Measurements from ENCODE around the gene CBX1.
"Not testable (repeated sequence)": the region's sequence is repeated elsewhere in the genome, so short reads cannot be mapped to it uniquely, and the experiment has no call there.

CBX1 gene

DNA sequence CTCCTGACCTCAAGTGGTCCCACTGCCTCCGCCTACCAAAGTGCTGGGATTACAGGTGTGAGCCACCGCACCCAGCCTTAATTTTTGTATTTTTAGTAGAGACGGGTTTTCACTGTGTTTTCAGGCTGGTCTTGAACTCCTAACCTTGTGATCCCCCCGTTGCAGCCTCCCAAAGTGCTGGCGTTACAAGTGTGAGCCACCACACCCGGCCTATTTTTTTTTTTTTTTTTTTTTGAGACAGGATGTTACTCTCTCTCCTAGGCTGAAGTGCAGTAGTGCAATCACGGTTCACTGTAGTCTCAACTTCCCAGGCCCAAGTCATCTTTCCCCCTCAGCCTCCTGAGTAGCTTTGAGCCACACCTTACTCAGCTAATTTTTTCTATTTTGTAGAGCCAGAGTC is 3.2 kb upstream of the CBX1 start:
- ATAC-seq (no peak), DNase-seq (ENCODE audit: low spot score in 2 of 2) (no peak)
- Mint-ChIP-seq H3K4me3 (no peak overlapping the region), H3K36me3 (peaks cover 26% of the 10 kb centered on the region), H3K27ac (no peak overlapping the region), H3K9me3 (peaks cover 3% of the 10 kb centered on the region), H3K4me1 (peaks cover 64% of the 10 kb centered on the region)

DNA sequence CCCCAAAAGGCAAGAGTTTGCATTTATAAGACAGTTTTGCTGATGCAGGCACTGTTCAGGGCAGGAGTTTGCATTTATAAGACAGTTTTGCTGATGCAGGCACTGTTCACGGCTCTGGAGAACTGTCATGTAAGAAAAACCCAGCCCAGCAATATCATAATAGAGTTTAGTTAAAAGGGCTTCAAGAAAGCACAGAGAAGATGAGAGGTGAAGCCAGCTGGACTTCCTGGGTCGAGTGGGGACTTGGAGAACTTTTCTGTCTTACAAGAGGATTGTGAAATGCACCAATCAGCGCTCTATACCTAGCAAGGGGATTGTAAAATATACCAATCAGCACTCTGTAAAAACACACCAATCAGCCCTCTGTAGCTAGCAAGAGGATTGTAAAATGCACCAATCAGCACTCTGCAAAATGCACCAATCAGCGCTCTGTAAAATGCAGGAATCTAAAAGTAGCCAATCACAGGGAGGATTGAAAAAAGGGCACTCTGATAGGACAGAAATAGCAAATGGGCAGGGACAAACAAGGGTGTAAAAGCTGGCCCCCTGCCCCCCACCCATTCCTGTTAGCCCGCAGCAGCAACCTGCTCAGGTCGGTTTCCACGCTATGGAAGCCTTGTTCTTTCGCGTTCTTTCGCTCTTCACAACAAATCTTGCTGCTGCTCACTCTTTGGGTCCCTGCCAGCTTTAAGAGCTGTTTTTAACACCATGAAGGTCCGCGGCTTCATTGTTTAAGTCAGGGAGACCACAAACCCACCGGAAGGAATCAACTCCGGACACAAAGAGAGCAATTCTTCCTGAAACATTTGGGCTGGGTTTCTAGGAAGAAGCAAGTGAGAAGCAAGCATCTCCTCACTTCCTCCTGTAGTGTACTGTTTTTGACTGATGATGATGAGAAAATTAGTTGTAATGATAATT is 1.8 kb upstream of the CBX1 start:
- peaks cover 24% of the 10 kb centered on the region for H3K36me3 Mint-ChIP-seq
- H3K4me1 Mint-ChIP-seq: peaks cover 54% of the 10 kb centered on the region
- H3K4me3 Mint-ChIP-seq: peak overlapping the region; percentile 99
- peaks cover 3% of the 10 kb centered on the region for H3K9me3 Mint-ChIP-seq
- H3K27ac Mint-ChIP-seq: peak overlapping the region; percentile 52
- peak in 1 of 2 donors; percentile 58 for DNase-seq (ENCODE audit: low spot score in 2 of 2)
- ATAC-seq: no peak

DNA sequence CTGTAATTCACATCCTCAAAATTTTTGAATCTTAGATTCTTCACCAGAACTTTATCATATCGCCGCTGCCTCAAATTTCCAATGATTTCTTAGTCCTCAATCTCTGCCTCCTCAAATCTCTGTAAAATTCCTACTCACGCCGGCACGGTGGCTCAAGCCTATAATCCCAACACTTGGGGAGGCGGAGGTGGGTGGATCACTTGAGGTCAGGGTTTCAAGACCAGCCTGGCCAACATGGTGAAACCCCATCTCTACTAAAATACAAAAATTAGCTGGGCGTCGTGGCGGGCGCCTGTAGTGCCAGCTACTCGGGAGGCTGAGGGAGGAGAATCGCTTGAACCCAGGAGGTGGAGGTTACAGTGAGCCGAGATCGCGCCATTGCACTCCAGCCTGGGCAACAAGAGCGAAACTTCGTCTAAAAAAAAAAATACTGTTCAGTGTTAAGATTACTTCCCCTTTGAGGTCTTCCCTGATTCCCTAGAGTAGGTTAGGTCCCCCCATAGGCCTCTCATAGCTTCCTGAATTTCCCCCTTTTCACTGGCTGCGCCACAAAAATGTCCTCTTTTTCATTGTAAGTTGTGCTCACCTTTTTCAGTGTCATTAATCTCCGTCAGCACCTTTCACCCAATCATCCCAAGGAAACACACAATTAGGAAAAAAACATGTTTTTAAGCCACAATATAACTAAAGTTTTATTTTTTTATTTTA is 919 bp upstream of the CBX1 start:
- Mint-ChIP-seq H3K9me3 (peaks cover 3% of the 10 kb centered on the region), H3K27ac (peak overlapping the region; percentile 93), H3K36me3 (peaks cover 15% of the 10 kb centered on the region), H3K4me3 (peak overlapping the region; percentile 99), H3K4me1 (peaks cover 45% of the 10 kb centered on the region)
- DNase-seq (ENCODE audit: low spot score in 2 of 2) (no peak), ATAC-seq (no peak)

DNA sequence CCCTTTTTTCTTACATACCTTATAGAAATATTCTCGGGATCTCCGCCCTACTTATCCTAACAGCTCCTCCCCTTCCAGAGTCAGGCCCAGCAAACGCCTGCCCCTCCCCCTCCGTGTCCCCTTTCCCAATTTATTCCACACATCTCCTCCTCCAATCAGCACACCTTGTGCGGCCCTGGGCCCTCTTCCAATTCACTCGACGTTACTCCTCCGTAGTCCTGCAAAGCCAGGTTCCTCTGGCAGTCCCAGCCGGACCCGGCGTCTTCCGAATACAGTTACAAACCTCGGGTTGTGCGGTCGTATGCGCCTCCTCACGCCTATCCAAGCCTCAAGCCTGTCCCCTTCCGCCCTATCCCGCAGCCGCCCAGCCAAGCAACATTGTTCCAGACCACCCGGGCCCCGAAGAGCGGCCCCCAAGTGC is 677 bp downstream of the CBX1 start:
- Mint-ChIP-seq H3K9me3 (peaks cover 3% of the 10 kb centered on the region), H3K27ac (peak overlapping the region; percentile 93), H3K4me3 (peak overlapping the region; percentile 99), H3K4me1 (peaks cover 37% of the 10 kb centered on the region), H3K36me3 (peaks cover 11% of the 10 kb centered on the region)
- ATAC-seq: no peak
- peak in 1 of 2 donors; percentile 11 for DNase-seq (ENCODE audit: low spot score in 2 of 2)

DNA sequence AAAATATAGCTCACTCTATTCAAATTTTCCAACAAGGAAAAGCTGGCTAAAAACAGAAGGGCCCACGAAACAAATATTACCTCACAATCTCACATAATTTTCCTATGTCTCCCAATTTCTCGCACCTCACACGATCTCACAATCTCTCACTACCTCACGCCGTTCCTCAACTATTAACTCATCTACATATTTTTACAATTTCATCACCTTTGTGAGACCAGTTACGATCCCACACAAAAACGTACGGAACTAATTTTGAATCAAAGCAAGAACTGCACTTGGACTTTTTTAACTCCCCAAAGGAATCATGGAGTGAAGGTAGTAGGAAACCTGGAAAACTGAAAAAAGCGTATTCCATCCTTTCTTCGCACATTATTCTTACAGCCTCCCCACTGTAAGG is 1.1 kb downstream of the CBX1 start:
- ATAC-seq (no peak), DNase-seq (ENCODE audit: low spot score in 2 of 2) (no peak)
- Mint-ChIP-seq H3K4me1 (peaks cover 37% of the 10 kb centered on the region), H3K27ac (peak overlapping the region; percentile 93), H3K4me3 (peak overlapping the region; percentile 99), H3K9me3 (peaks cover 3% of the 10 kb centered on the region), H3K36me3 (peaks cover 11% of the 10 kb centered on the region)

DNA sequence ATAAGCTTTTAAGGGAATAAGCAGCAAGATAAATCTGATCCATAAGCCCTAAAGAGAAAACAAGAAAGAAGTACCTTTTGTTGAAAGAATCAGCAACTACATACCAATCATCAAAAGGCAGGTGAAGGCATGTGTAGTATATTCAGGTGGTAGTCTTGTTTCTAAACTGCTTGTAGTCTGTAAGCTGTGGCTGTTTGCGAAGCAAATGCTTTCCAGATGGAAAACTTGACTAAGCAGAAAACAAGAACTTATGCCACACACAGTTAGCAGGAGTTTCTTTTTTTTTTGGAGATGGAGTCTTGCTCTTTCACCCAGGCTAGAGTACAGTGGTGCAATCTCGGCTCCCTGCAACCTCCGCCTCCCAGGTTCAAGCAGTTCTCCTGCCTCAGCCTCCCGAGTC is 5.7 kb downstream of the CBX1 start:
- ATAC-seq: no peak
- H3K4me3 Mint-ChIP-seq: no peak overlapping the region
- peaks cover 8% of the 10 kb centered on the region for H3K4me1 Mint-ChIP-seq
- DNase-seq (ENCODE audit: low spot score in 2 of 2): no peak
- H3K27ac Mint-ChIP-seq: no peak overlapping the region
- H3K36me3 Mint-ChIP-seq: peaks cover 32% of the 10 kb centered on the region
- no peaks in the 10 kb centered on the region for H3K9me3 Mint-ChIP-seq

DNA sequence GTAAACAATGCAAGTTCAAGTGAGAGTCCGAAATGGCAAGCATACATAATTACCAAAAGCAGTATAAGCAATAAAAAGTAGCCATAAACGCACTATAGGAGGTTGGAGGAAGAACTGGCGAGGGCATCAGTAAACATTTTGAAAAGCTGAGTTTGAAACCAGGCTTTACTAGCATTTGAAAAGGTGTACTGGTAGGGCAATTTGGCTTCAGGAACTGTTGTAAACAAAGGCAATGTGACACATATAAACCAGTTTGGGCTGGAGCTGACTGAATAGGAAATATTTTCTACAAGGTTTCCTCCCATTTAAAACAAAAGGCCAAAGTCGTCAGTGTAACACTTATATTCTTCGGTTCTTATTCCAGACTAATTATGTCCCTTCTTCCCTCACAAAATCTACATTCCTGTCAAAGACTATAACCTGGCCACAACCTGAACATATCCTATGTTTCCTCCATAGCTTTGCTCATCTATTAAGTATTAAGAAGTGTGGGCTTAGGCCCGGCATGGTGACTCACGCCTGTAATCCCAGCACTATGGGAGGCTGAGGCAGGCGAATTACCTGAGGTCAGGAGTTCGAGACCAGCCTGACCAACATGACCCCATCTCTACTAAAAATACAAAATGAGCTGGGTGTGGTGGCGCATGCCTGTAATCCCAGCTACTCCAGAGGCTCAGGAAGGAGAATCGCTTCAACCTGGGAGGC is 7.8 kb downstream of the CBX1 start:
- no peak overlapping the region for H3K4me3 Mint-ChIP-seq
- H3K9me3 Mint-ChIP-seq: no peaks in the 10 kb centered on the region
- ATAC-seq: no peak
- H3K36me3 Mint-ChIP-seq: peaks cover 32% of the 10 kb centered on the region
- DNase-seq (ENCODE audit: low spot score in 2 of 2): no peak
- H3K27ac Mint-ChIP-seq: no peak overlapping the region
- no peaks in the 10 kb centered on the region for H3K4me1 Mint-ChIP-seq

DNA sequence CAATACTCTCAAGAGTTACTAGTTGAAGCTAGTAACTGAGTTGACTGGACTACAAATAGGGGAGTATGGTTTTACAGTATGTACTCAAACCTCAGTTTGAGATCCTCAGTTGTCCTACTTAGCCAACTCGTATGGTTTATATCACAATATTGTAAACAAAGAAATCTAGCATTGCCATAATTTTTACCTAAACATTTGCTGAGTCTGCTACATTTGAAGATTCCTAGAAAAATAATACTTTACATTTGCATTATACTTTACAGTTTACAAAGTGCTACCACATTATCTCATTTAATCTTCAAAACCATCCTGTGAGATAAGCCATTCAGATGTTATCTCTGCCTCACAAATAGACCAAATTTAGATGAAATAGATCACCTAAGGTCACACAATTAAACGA is 16.3 kb downstream of the CBX1 start:
- Mint-ChIP-seq H3K36me3 (no peaks in the 10 kb centered on the region), H3K27ac (no peak overlapping the region), H3K4me3 (no peak overlapping the region), H3K4me1 (no peaks in the 10 kb centered on the region), H3K9me3 (no peaks in the 10 kb centered on the region)
- no peak for DNase-seq (ENCODE audit: low spot score in 2 of 2)
- ATAC-seq: no peak

DNA sequence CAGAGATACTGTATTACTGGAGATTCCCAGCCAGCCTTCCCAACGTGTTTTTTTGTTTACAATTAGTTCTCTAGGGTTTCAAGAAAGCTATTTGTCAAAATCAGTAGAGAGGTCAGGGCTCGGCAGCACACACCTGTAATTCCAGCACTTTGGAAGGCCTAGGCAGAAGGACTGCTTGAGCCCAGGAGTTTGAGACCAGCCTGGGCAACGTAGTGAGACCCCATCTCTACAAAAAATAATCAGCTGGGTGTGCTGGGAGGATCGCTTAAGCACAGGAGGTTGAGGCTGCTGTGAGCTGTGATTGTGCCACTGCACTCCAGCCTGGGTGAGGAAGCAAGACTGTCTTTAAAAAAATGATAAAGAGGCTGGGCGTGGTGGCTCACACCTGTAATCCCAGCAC is 19.4 kb downstream of the CBX1 start:
- no peak for ATAC-seq
- Mint-ChIP-seq H3K9me3 (no peaks in the 10 kb centered on the region), H3K27ac (no peak overlapping the region), H3K36me3 (peaks cover 3% of the 10 kb centered on the region), H3K4me3 (no peak overlapping the region), H3K4me1 (no peaks in the 10 kb centered on the region)
- DNase-seq (ENCODE audit: low spot score in 2 of 2): no peak

DNA sequence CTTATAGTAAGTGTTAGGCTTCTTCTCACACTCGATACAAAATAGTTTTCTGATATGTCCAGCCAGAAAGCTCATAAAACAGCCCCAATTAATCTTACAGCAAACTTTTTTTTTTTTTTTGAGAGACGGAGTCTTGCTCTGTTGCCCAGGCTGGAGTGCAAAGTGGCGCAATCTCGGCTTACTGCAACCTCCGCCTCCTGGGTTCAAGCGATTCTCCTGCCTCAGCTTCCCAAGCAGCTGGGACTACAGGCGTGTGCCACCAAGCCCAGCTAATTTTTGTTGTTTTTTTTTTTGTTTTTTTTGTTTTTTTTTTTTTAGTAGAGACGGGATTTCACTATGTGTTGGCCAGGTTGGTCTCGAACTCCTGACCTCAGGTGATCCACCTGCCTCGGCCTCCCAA is 24.1 kb downstream of the CBX1 start:
- H3K4me3 Mint-ChIP-seq: not testable (repeated sequence)

DNA sequence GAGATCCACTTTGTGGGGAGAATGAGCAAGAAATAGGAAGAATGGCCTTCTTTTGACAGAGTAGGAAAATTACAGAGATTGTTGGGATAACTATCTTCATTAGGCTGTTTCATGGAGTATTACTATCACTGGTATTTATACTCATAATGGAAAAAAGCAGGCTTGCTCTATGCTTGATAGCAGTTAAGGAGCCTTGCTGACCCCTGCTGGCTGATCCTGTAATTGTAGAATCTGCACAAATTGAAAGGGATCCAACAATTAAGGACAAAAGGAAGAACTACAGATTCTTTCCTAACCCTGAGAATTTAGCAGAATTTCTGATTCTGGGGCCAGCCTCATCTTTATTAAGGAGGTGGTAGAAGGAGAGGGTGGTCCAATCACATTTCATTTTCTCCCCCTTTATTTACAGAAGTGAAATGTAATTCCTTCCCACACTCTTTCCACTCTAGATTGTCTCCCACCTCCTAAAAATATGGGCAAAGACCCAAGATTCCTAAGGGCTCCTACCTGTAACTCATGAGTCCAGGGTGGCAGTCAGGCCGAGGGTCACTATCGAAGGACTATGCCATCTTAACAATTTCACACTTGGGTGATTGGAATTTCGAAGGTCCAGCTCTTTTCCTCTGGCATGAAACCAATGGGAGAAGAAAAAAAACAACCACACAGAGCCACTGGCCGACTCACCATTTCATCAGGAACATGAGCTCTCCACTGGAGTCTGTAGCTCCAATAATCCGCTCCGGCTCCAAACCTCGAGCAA is 26.8 kb downstream of the CBX1 start:
- Mint-ChIP-seq H3K36me3 (peaks cover 76% of the 10 kb centered on the region), H3K4me3 (no peak overlapping the region), H3K4me1 (no peaks in the 10 kb centered on the region), H3K9me3 (no peaks in the 10 kb centered on the region), H3K27ac (no peak overlapping the region)
- ATAC-seq (peak; percentile 82), DNase-seq (ENCODE audit: low spot score in 2 of 2) (peak; percentile 60 to 83)

More for the DNA sequence above, 24.1 kb downstream of the CBX1 start:
- not testable (repeated sequence) for ATAC-seq; H3K27ac Mint-ChIP-seq; H3K4me1 Mint-ChIP-seq; H3K9me3 Mint-ChIP-seq; DNase-seq (ENCODE audit: low spot score in 2 of 2)
- H3K36me3 Mint-ChIP-seq: peaks cover 50% of the 10 kb centered on the region

DNA sequence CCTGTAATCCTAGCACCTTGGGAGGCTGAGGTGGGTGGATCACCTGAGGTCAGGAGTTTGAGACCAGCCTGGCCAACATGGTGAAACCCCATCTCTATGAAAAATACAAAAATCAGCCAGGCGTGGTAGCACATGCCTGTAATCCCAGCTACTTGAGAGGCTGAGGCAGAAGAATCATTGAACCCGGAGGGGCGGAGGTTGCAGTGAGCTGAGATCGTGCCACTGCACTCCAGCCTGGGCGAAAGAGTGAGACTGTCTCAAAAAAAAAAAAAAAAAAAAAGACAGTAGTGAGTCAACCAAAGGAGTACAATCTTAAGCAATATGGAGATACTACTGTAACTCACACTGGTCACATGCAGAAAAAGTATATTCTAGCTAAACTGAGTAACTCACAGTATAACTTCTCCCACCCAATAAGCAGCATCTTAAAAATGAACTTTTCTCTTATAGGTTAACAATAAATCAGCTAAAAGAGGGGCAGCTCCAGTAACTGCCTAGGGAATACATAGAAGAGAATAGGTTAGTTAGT is 27.6 kb downstream of the CBX1 start:
- H3K36me3 Mint-ChIP-seq: peaks cover 85% of the 10 kb centered on the region
- H3K9me3 Mint-ChIP-seq; H3K4me3 Mint-ChIP-seq; ATAC-seq; H3K4me1 Mint-ChIP-seq; H3K27ac Mint-ChIP-seq; DNase-seq (ENCODE audit: low spot score in 2 of 2): not testable (repeated sequence)

DNA sequence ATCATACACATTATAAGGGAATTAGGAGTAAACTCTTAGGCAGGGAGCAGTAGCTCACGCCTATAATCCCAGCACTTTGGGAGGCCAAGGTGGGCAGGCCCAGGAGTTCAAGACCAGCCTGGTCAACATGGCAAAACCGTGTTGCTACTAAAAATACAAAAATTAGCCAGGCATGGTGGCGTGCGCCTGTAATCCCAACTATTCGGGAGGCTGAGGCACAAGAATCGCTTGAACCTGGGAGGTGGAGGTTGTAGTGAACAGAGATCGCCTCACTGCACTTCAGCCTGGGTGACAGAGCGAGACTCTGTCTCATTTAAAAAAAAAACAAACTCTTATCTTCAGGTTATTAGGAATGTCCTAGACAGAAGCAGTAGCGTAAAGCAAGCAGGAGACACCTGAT is 28.5 kb downstream of the CBX1 start:
- not testable (repeated sequence) for H3K4me1 Mint-ChIP-seq; H3K27ac Mint-ChIP-seq; ATAC-seq; DNase-seq (ENCODE audit: low spot score in 2 of 2); H3K4me3 Mint-ChIP-seq; H3K9me3 Mint-ChIP-seq
- H3K36me3 Mint-ChIP-seq: peaks cover 93% of the 10 kb centered on the region

DNA sequence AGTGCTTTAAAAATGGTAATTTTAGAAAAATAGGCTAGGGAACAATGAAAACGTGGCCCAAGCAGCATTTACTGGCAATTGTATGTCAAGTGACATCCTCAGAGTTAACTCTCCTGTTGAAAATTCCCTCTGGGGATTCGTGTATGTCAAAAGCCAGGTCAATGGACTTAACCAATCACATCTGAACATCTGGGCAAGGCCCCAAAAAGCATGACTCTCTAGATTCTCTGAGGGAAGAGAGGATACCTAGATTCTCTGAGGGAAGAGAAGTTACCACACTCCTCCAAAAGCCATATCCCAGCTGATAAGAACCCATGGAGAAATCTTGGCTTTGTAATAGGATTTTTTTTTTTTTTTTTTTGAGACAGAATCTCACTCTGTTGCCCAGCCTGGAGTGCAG is 29.6 kb downstream of the CBX1 start:
- no peaks in the 10 kb centered on the region for H3K9me3 Mint-ChIP-seq
- peaks cover 1% of the 10 kb centered on the region for H3K4me1 Mint-ChIP-seq
- peaks cover 99% of the 10 kb centered on the region for H3K36me3 Mint-ChIP-seq
- no peak overlapping the region for H3K4me3 Mint-ChIP-seq
- DNase-seq (ENCODE audit: low spot score in 2 of 2): no peak
- no peak for ATAC-seq
- no peak overlapping the region for H3K27ac Mint-ChIP-seq

Data from stimulated activated effector memory CD8-positive, alpha-beta T cell treated with anti-CD3 and anti-CD28 coated beads, Interleukin-12 subunit alpha, Interleukin-12 subunit beta, amount 100 ng/mL, for 72 hours (primary cell).